Ascending aorta (tissue), 2 donors: ENCODE results near the gene ISY1. TPM values are rescaled to one million over a fixed set of nuclear protein-coding genes. Genes with fewer than 3 reads are reported as not detected.

Experiments
- DNase-seq, 2 donors: peaks; one replicate each; pipeline ENCODE4 v3.0.0-alpha.2; 2019; ENCODE audit warnings: low spot score in 2 of 2
- H3K27ac ChIP-seq, 2 donors: fragments of 200-600 bp; sonication (generic); one replicate each; pipeline ENCODE4 v1.5.1; 2016 to 2017; ENCODE audit warnings: mild to moderate bottlenecking in 1 of 2
- H3K27me3 ChIP-seq: fragments of 200-600 bp; sonication (generic); one replicate; pipeline ENCODE4 v1.5.1; 2017
- H3K36me3 ChIP-seq, 2 donors: fragments of 200-600 bp; sonication (generic); one replicate each; pipeline ENCODE4 v1.5.1; 2016
- H3K4me1 ChIP-seq, 2 donors: fragments of 200-600 bp; sonication (generic); one replicate each; pipeline ENCODE4 v1.5.1; 2016 to 2017; ENCODE audit warnings: mild to moderate bottlenecking in 1 of 2
- H3K4me3 ChIP-seq, 2 donors: fragments of 200-600 bp; sonication (generic); one replicate each; pipeline ENCODE4 v1.5.1; 2016 to 2017; ENCODE audit warnings: mild to moderate bottlenecking in 1 of 2
- H3K9me3 ChIP-seq, 2 donors: fragments of 200-600 bp; sonication (generic); one replicate each; pipeline ENCODE4 v1.5.1; 2016
- intact Hi-C: fragments of 100-400 bp; cut with DNase I; formaldehyde crosslinking; loops from one replicate; pipeline ENCODE4 v1.15.1; 2023
- total RNA-seq: library from RNA; depleted of rRNA; stranded (reverse); fragments of >200 nt; gene quantifications from one replicate; pipeline ENCODE4 v1.1.0, GENCODE V29; 2016
- TF ChIP-seq, protein P1 (sequence below), 3 experiments: fragments of 200-600 bp in 2 of 3; fragments of 450-650 bp in 1 of 3; sonication (generic) in 2 of 3; IDR thresholded peaks; one replicate each; pipeline ENCODE4 v1.5.1; 2016 to 2019; ENCODE audit warnings: antibody characterized with exemption in 3 of 3, mild to moderate bottlenecking in 1 of 3, moderate library complexity in 1 of 3

Gene ISY1
- total RNA-seq = 22.5 TPM

GRCh38 chr3:129160891-129161859 lies at the start of gene ISY1:
Gene ISY1, minus strand, starts transcription at chr3:129161063. Its CDS starts 88 bp downstream, at chr3:129160975.
- TF ChIP-seq, protein P1, sequence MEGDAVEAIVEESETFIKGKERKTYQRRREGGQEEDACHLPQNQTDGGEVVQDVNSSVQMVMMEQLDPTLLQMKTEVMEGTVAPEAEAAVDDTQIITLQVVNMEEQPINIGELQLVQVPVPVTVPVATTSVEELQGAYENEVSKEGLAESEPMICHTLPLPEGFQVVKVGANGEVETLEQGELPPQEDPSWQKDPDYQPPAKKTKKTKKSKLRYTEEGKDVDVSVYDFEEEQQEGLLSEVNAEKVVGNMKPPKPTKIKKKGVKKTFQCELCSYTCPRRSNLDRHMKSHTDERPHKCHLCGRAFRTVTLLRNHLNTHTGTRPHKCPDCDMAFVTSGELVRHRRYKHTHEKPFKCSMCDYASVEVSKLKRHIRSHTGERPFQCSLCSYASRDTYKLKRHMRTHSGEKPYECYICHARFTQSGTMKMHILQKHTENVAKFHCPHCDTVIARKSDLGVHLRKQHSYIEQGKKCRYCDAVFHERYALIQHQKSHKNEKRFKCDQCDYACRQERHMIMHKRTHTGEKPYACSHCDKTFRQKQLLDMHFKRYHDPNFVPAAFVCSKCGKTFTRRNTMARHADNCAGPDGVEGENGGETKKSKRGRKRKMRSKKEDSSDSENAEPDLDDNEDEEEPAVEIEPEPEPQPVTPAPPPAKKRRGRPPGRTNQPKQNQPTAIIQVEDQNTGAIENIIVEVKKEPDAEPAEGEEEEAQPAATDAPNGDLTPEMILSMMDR (IDR thresholded peaks at IDR 0.05) = peak; percentile 74 to 83 (median 80)
- DNase-seq = peak; percentile 47 to 93
- no peaks in the 10 kb centered on the region for H3K27me3 ChIP-seq
- peaks cover 33 to 34% of the 10 kb centered on the region in 2 donors for H3K36me3 ChIP-seq
- H3K27ac ChIP-seq = peak within 1 kb of the TSS; percentile 95 to 97
- intact Hi-C loops = loop anchor here (1.0 kb wide), 3 partner anchors 22 to 108 kb away; partner anchors contain the start of genes CNBP and COPG1
- peaks cover 0 to 20% of the 10 kb centered on the region in 2 donors for H3K4me1 ChIP-seq
- H3K4me3 ChIP-seq = peak within 1 kb of the TSS; percentile 79 to 97
- H3K9me3 ChIP-seq = no peaks in the 10 kb centered on the region

DNA sequence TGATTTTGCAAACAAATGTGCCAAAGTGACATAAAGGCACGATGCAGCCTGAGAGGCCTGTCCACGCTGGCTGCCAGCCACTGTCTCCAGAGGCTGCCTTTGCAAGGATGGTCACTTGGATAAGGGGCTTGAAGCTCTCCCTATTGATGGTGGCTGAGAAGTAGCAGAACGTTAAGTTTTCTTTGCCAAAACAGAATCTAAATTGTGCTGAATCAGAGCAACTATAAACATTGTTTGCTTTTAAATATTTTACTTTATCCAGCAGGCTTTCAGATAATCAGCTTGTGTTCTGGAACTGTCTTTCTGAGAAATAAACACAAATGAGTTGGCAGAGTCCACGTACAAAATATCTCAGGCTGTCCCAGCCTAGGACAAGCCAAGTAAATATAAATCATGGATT lies 46.6 kb upstream of the ISY1 start:
- no peak overlapping the region for H3K27ac ChIP-seq
- no peak for DNase-seq
- H3K27me3 ChIP-seq = no peaks in the 10 kb centered on the region
- peaks cover 0 to 4% of the 10 kb centered on the region in 2 donors for H3K4me1 ChIP-seq
- TF ChIP-seq, protein P1 (IDR thresholded peaks at IDR 0.05) = no peak
- no peaks in the 10 kb centered on the region for H3K36me3 ChIP-seq
- no peaks in the 10 kb centered on the region for H3K9me3 ChIP-seq
- no peak overlapping the region for H3K4me3 ChIP-seq
- intact Hi-C loops = no loop called here

GRCh38 chr3:129205109-129205832 lies 44.4 kb upstream of the ISY1 start:
- TF ChIP-seq, protein P1 (IDR thresholded peaks at IDR 0.05) = no peak
- no peaks in the 10 kb centered on the region for H3K4me1 ChIP-seq
- H3K36me3 ChIP-seq = no peaks in the 10 kb centered on the region
- no peak overlapping the region for H3K4me3 ChIP-seq
- DNase-seq = no peak
- intact Hi-C loops = no loop called here
- no peaks in the 10 kb centered on the region for H3K27me3 ChIP-seq
- no peak overlapping the region for H3K27ac ChIP-seq
- no peaks in the 10 kb centered on the region for H3K9me3 ChIP-seq

GRCh38 chr3:129204473-129204872 lies 43.6 kb upstream of the ISY1 start:
- Histone ChIP-seq H3K27ac (no peak overlapping the region), H3K9me3 (no peaks in the 10 kb centered on the region), H3K27me3 (no peaks in the 10 kb centered on the region), H3K4me1 (no peaks in the 10 kb centered on the region), H3K4me3 (no peak overlapping the region), H3K36me3 (no peaks in the 10 kb centered on the region)
- no peak for DNase-seq
- intact Hi-C loops = no loop called here
- TF ChIP-seq, protein P1 (IDR thresholded peaks at IDR 0.05) = no peak

- Histone ChIP-seq H3K27me3 (no peaks in the 10 kb centered on the region), H3K36me3 (no peaks in the 10 kb centered on the region), H3K9me3 (no peaks in the 10 kb centered on the region), H3K4me3 (no peak overlapping the region), H3K27ac (no peak overlapping the region), H3K4me1 (peaks cover 0 to 12% of the 10 kb centered on the region in 2 donors)
- intact Hi-C loops = loop anchor here (5.0 kb wide), 1 partner anchor 48 kb away; the partner anchor contains the start of gene COPG1
- TF ChIP-seq, protein P1 (IDR thresholded peaks at IDR 0.05) = no peak
- no peak for DNase-seq
Observed at GRCh38 chr3:129199366-129199765, 38.5 kb upstream of the ISY1 start.
